Fibroblast of skin of right biceps (primary cell): ENCODE measurements around the gene SBK1.

Source experiments
- DNase-seq: peaks from one replicate; pipeline ENCODE4 v3.0.0-alpha.2; 2013

SBK1 gene

GRCh38 chr16:28283173-28283572 is 9.2 kb upstream of the SBK1 start:
- DNase-seq: no peak

- DNase-seq: no peak
Measured at GRCh38 chr16:28283798-28284577, 8.3 kb upstream of the SBK1 start.

GRCh38 chr16:28285649-28286048 is 6.7 kb upstream of the SBK1 start:
- DNase-seq: no peak

GRCh38 chr16:28288114-28288513 is 4.2 kb upstream of the SBK1 start:
- no peak for DNase-seq

- no peak for DNase-seq
Measured at GRCh38 chr16:28289048-28289447, 3.3 kb upstream of the SBK1 start.

GRCh38 chr16:28289939-28290858 is 2.1 kb upstream of the SBK1 start:
- DNase-seq: no peak

- no peak for DNase-seq
Measured at GRCh38 chr16:28290859-28291254, 1.5 kb upstream of the SBK1 start.

- DNase-seq: no peak
Measured at GRCh38 chr16:28292731-28293600, 641 bp downstream of the SBK1 start.

GRCh38 chr16:28293601-28293960 is 1.3 kb downstream of the SBK1 start:
- DNase-seq: no peak

GRCh38 chr16:28294201-28294600 is 1.9 kb downstream of the SBK1 start:
- DNase-seq: no peak

GRCh38 chr16:28295276-28295675 is 3.0 kb downstream of the SBK1 start:
- no peak for DNase-seq

- no peak for DNase-seq
Measured at GRCh38 chr16:28297308-28297707, 5.0 kb downstream of the SBK1 start.

GRCh38 chr16:28297784-28298510 is 5.6 kb downstream of the SBK1 start:
- no peak for DNase-seq

- no peak for DNase-seq
Measured at GRCh38 chr16:28298511-28298878, 6.2 kb downstream of the SBK1 start.

- no peak for DNase-seq
Measured at GRCh38 chr16:28300327-28300726, 8.0 kb downstream of the SBK1 start.

GRCh38 chr16:28301154-28301553 is 8.8 kb downstream of the SBK1 start:
- no peak for DNase-seq

- DNase-seq: no peak
Measured at GRCh38 chr16:28301620-28302019, 9.3 kb downstream of the SBK1 start.

GRCh38 chr16:28303132-28303531 is 10.8 kb downstream of the SBK1 start:
- no peak for DNase-seq

- peak; percentile 28 for DNase-seq
Measured at GRCh38 chr16:28304214-28304613, 11.9 kb downstream of the SBK1 start.

GRCh38 chr16:28307936-28308335 is 15.6 kb downstream of the SBK1 start:
- DNase-seq: no peak

GRCh38 chr16:28308794-28309584 is 16.7 kb downstream of the SBK1 start:
- DNase-seq: no peak
